Keratinocyte (primary cell): ENCODE measurements around the gene CLSTN2. TPM values are rescaled to one million over a fixed set of nuclear protein-coding genes. Genes with fewer than 3 reads are reported as not detected.

Experiments
- DNase-seq: peaks from one replicate; pipeline ENCODE4 v3.0.0-alpha.2; 2011; ENCODE audit warnings: low read depth, missing footprints, low spot score
- FAIRE-seq: peaks from 2 replicates; lab custom pipeline; 2011; peaks lifted over from hg19 to GRCh38; lab: Jason Lieb, UNC
- H2AFZ ChIP-seq: 2 replicates; pipeline ENCODE4 v1.6.0; 2012; ENCODE audit warnings: low read length, control low read depth, inconsistent platforms; ENCODE audit not compliant: control insufficient read depth
- H3K27ac ChIP-seq: 2 replicates; pipeline ENCODE4 v1.5.1; 2011; ENCODE audit warnings: low read length; ENCODE audit not compliant: control insufficient read depth, insufficient read depth
- H3K27me3 ChIP-seq: 3 replicates; pipeline ENCODE4 v1.6.0; 2011; ENCODE audit warnings: low read length; ENCODE audit not compliant: control insufficient read depth, insufficient read depth; ENCODE audit errors: extremely low read depth
- H3K36me3 ChIP-seq, 2 experiments: 2 replicates in 1 of 2; 3 replicates in 1 of 2; pipeline ENCODE4 v1.5.1; 2011; ENCODE audit warnings: low read length in 2 of 2, mild to moderate bottlenecking in 1 of 2; ENCODE audit not compliant: control insufficient read depth in 2 of 2, insufficient read depth in 2 of 2; ENCODE audit errors: extremely low read depth in 1 of 2
- H3K4me1 ChIP-seq: 3 replicates; pipeline ENCODE4 v1.5.1; 2011; ENCODE audit warnings: low read length; ENCODE audit not compliant: control insufficient read depth, insufficient read depth; ENCODE audit errors: extremely low read depth
- H3K4me2 ChIP-seq: 3 replicates; pipeline ENCODE4 v1.6.0; 2011; ENCODE audit warnings: low read depth, low read length; ENCODE audit not compliant: control insufficient read depth, insufficient read depth; ENCODE audit errors: extremely low read depth
- H3K4me3 ChIP-seq, 3 experiments: fragments of 200-600 bp in 1 of 3; sonication (generic) in 1 of 3; 2 replicates in 2 of 3; 3 replicates in 1 of 3; pipeline ENCODE4 v1.5.1; 2011 to 2016; ENCODE audit warnings: low read length in 3 of 3, mild to moderate bottlenecking in 3 of 3, control low read depth in 2 of 3, inconsistent platforms in 1 of 3, low read depth in 1 of 3, mixed read lengths in 1 of 3, mixed run types in 1 of 3, moderate library complexity in 1 of 3; ENCODE audit not compliant: control insufficient read depth in 2 of 3, insufficient read depth in 2 of 3; ENCODE audit errors: extremely low read depth in 1 of 3
- H3K79me2 ChIP-seq: 2 replicates; pipeline ENCODE4 v1.6.0; 2012; ENCODE audit warnings: low read length; ENCODE audit not compliant: control insufficient read depth, insufficient read depth
- H3K9ac ChIP-seq: 3 replicates; pipeline ENCODE4 v1.6.0; 2011; ENCODE audit warnings: low read length; ENCODE audit not compliant: control insufficient read depth, insufficient read depth; ENCODE audit errors: extremely low read depth
- H3K9me1 ChIP-seq: 3 replicates; pipeline ENCODE4 v1.6.0; 2011; ENCODE audit warnings: low read length; ENCODE audit not compliant: control insufficient read depth, insufficient read depth; ENCODE audit errors: extremely low read depth
- H3K9me3 ChIP-seq: 2 replicates; pipeline ENCODE4 v1.5.1; 2012; ENCODE audit warnings: low read depth, low read length; ENCODE audit not compliant: control insufficient read depth
- H4K20me1 ChIP-seq: 3 replicates; pipeline ENCODE4 v1.6.0; 2011; ENCODE audit warnings: low read length; ENCODE audit not compliant: control insufficient read depth, insufficient read depth; ENCODE audit errors: extremely low read depth
- EZH2 ChIP-seq: IDR thresholded peaks from one replicate; pipeline ENCODE4 v1.6.1; 2012; ENCODE audit warnings: inconsistent platforms, mild to moderate bottlenecking, low read length, moderate library complexity
- dilution Hi-C: fragments of 300-500 bp; cut with MboI; formaldehyde crosslinking; loops from one replicate; pipeline ENCODE4 v1.7.0; 2020; ENCODE audit warnings: low sequenced_read_pairs; ENCODE audit not compliant: extremely low pct_ligation_motif_present
- polyA plus RNA-seq, 5 experiments: library from polyadenylated mRNA; depleted of rRNA in 3 of 5; stranded (reverse) in 3 of 5; stranded (forward) in 1 of 5; unstranded in 1 of 5; fragments of >200 nt; gene quantifications; 1 replicate in 1 of 5; 2 replicates in 3 of 5; 3 replicates in 1 of 5; pipeline versions ENCODE4 v1.2.1 to v1.2.3, GENCODE V29; 2011 to 2012; ENCODE audit warnings: missing spikeins in 2 of 5, low read depth in 1 of 5, low replicate concordance in 1 of 5
- TF ChIP-seq, protein P1 (sequence below), 3 experiments: IDR thresholded peaks in 1 of 3; conservative IDR thresholded peaks in 1 of 3; optimal IDR thresholded peaks in 1 of 3; 2 replicates in 2 of 3; 3 replicates in 1 of 3; pipeline versions ENCODE3 to v1.5.1; 2011; ENCODE audit warnings: low read length in 3 of 3, mild to moderate bottlenecking in 3 of 3, moderate library complexity in 2 of 3, control low read depth in 1 of 3, inconsistent platforms in 1 of 3; ENCODE audit not compliant: insufficient read depth in 2 of 3; ENCODE audit errors: extremely low read depth in 1 of 3

CLSTN2 gene
- polyA plus RNA-seq, 1 donor (not counting 4 experiments of a cell fraction or from before 2014, with no cell fraction given): 0.09 TPM

- dilution Hi-C loops: no loop called here
- Histone ChIP-seq H3K9me1 (no peaks in the 10 kb centered on the region), H3K9me3 (no peaks in the 10 kb centered on the region), H2AFZ (no peak overlapping the region), H3K36me3 (no peaks in the 10 kb centered on the region), H3K27ac (no peak overlapping the region), H3K27me3 (no peaks in the 10 kb centered on the region), H3K79me2 (no peaks in the 10 kb centered on the region), H4K20me1 (no peaks in the 10 kb centered on the region), H3K4me3 (no peak overlapping the region), H3K4me2 (no peak overlapping the region), H3K4me1 (peaks cover 15% of the 10 kb centered on the region), H3K9ac (no peak overlapping the region)
- DNase-seq (no peak), FAIRE-seq (no peak)
- no peak for TF ChIP-seq EZH2
- TF ChIP-seq, protein P1, sequence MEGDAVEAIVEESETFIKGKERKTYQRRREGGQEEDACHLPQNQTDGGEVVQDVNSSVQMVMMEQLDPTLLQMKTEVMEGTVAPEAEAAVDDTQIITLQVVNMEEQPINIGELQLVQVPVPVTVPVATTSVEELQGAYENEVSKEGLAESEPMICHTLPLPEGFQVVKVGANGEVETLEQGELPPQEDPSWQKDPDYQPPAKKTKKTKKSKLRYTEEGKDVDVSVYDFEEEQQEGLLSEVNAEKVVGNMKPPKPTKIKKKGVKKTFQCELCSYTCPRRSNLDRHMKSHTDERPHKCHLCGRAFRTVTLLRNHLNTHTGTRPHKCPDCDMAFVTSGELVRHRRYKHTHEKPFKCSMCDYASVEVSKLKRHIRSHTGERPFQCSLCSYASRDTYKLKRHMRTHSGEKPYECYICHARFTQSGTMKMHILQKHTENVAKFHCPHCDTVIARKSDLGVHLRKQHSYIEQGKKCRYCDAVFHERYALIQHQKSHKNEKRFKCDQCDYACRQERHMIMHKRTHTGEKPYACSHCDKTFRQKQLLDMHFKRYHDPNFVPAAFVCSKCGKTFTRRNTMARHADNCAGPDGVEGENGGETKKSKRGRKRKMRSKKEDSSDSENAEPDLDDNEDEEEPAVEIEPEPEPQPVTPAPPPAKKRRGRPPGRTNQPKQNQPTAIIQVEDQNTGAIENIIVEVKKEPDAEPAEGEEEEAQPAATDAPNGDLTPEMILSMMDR (optimal IDR thresholded peaks at IDR 0.05 in 1 of 3, IDR thresholded peaks at IDR 0.05 in 1 of 3, conservative IDR thresholded peaks at IDR 0.05 in 1 of 3; ENCODE audit: extremely low read depth in 1 of 3, insufficient read depth in 2 of 3, low read length in 3 of 3): no peak
Observed at GRCh38 chr3:140540262-140540661, 605.3 kb downstream of the CLSTN2 start.

DNA sequence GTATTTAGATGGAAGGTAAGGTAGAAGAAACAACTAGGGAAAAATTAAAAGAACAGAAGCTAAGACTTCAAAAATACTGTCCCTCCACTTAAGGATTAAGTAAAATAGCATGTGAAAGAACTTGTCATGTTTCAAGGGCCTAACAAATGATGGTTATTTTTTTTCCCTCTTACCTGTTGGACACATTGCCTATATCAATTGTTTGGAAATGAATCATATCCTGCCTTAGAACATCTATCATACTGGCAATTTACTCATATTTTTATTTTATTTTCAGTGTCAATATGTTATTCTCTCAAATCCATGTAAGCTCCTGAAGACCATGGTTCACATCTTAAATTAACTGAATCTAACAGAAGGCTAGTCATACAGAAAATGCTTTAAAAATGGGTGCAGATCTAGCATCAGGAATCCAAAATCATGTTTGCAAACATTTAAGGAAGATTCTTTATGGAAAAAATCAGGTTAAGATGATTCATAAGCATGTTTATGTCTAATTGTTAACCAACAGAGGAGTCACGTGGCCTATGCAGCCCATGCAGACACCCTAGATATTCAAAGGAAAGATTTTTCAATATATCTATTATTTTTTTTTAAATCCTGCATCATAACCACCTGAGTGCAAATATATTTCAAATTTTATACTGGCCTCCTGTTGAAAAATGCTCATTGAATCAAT is 607.1 kb downstream of the CLSTN2 start:
- FAIRE-seq: no peak
- DNase-seq: no peak
- no peak for TF ChIP-seq EZH2
- TF ChIP-seq, protein P1 (optimal IDR thresholded peaks at IDR 0.05 in 1 of 3, IDR thresholded peaks at IDR 0.05 in 1 of 3, conservative IDR thresholded peaks at IDR 0.05 in 1 of 3; ENCODE audit: extremely low read depth in 1 of 3, insufficient read depth in 2 of 3, low read length in 3 of 3): no peak
- Histone ChIP-seq H3K27me3 (no peaks in the 10 kb centered on the region), H2AFZ (no peak overlapping the region), H3K27ac (peak overlapping the region; percentile 17), H3K9ac (no peak overlapping the region), H3K4me3 (no peak overlapping the region), H3K36me3 (no peaks in the 10 kb centered on the region), H3K9me3 (no peaks in the 10 kb centered on the region), H4K20me1 (no peaks in the 10 kb centered on the region), H3K4me2 (no peak overlapping the region), H3K4me1 (peaks cover 15% of the 10 kb centered on the region), H3K79me2 (no peaks in the 10 kb centered on the region), H3K9me1 (no peaks in the 10 kb centered on the region)
- dilution Hi-C loops: no loop called here
